Fibroblast of lung (primary cell): Measurements from ENCODE around the gene DNM1. TPM values are rescaled to one million over a fixed set of nuclear protein-coding genes. Genes with fewer than 3 reads are reported as not detected.

ENCODE experiments used
- DNase-seq, 2 donors: peaks; one replicate each; pipeline versions ENCODE4 v3.0.0 to v3.0.0-alpha.2; 2010; ENCODE audit warnings: low read depth in 2 of 2
- H2AFZ ChIP-seq: 2 replicates; pipeline ENCODE4 v1.5.1; 2012; ENCODE audit warnings: low read length, control low read depth, inconsistent platforms
- H3K27ac ChIP-seq: 2 replicates; pipeline ENCODE4 v1.5.1; 2011; ENCODE audit warnings: low read length, control low read depth; ENCODE audit not compliant: insufficient read depth
- H3K27me3 ChIP-seq: 2 replicates; pipeline ENCODE4 v1.5.1; 2011; ENCODE audit warnings: mild to moderate bottlenecking, low read length; ENCODE audit not compliant: control insufficient read depth, insufficient read depth
- H3K36me3 ChIP-seq: 2 replicates; pipeline ENCODE4 v1.5.1; 2011; ENCODE audit warnings: low read length; ENCODE audit not compliant: control insufficient read depth, insufficient read depth
- H3K4me1 ChIP-seq: 2 replicates; pipeline ENCODE4 v1.5.1; 2011; ENCODE audit warnings: low read length; ENCODE audit not compliant: control insufficient read depth, insufficient read depth; ENCODE audit errors: extremely low read depth
- H3K4me2 ChIP-seq: 2 replicates; pipeline ENCODE4 v1.5.1; 2011; ENCODE audit warnings: low read length, control low read depth; ENCODE audit not compliant: insufficient read depth; ENCODE audit errors: extremely low read depth
- H3K4me3 ChIP-seq, 4 experiments: fragments of 200-600 bp in 1 of 4; sonication (generic) in 1 of 4; replicated peaks in 1 of 4; 2 replicates each; pipeline ENCODE4 v1.5.1; 2011 to 2016; ENCODE audit warnings: low read length in 4 of 4, low read depth in 3 of 4, mild to moderate bottlenecking in 3 of 4, control low read depth in 2 of 4, inconsistent platforms in 1 of 4, mixed read lengths in 1 of 4; ENCODE audit not compliant: insufficient read depth in 1 of 4; ENCODE audit errors: control extremely low read depth in 1 of 4
- H3K79me2 ChIP-seq: 2 replicates; pipeline ENCODE4 v1.5.1; 2012; ENCODE audit warnings: mild to moderate bottlenecking, low read length, inconsistent platforms; ENCODE audit not compliant: control insufficient read depth, insufficient read depth
- H3K9ac ChIP-seq: 2 replicates; pipeline ENCODE4 v1.5.1; 2011; ENCODE audit warnings: mild to moderate bottlenecking, low read length, control low read depth; ENCODE audit not compliant: insufficient read depth
- H3K9me3 ChIP-seq: 2 replicates; pipeline ENCODE4 v1.5.1; 2012; ENCODE audit warnings: low read depth, low read length; ENCODE audit not compliant: control insufficient read depth, insufficient read depth
- H4K20me1 ChIP-seq: 2 replicates; pipeline ENCODE4 v1.5.1; 2011; ENCODE audit warnings: low read length; ENCODE audit not compliant: control insufficient read depth, insufficient read depth; ENCODE audit errors: extremely low read depth
- CTCF ChIP-seq, 2 donors: IDR thresholded peaks in 1 of 2; conservative IDR thresholded peaks in 1 of 2; 1 replicate in 1 of 2; 2 replicates in 1 of 2; pipeline ENCODE4 v1.5.1; 2011 to 2012; ENCODE audit warnings: low read length in 2 of 2, control low read depth in 1 of 2, inconsistent platforms in 1 of 2, low read depth in 1 of 2, mild to moderate bottlenecking in 1 of 2
- EZH2 ChIP-seq: IDR thresholded peaks from 2 replicates; pipeline ENCODE4 v1.5.1; 2012; ENCODE audit warnings: low read length, control low read depth, mild to moderate bottlenecking; ENCODE audit errors: missing control alignments
- polyA minus RNA-seq: library from RNA; depleted of rRNA, polyadenylated mRNA; stranded (reverse); fragments of >200 nt; gene quantifications from 2 replicates; pipeline ENCODE4 v1.2.3, GENCODE V29; 2011; ENCODE audit warnings: low replicate concordance
- polyA plus RNA-seq, 2 donors: library from polyadenylated mRNA; depleted of rRNA in 1 of 2; stranded (reverse) in 1 of 2; unstranded in 1 of 2; fragments of >200 nt; gene quantifications; 2 replicates each; pipeline ENCODE4 v1.2.1, GENCODE V29; 2011 to 2012; ENCODE audit warnings: missing spikeins in 1 of 2
- total RNA-seq: library from RNA; depleted of rRNA; stranded (reverse); fragments of >200 nt; gene quantifications from 2 replicates; pipeline ENCODE4 v1.2.1, GENCODE V29; 2014

DNM1 gene
- total RNA-seq (11.8 and 30.4 TPM in 2 replicates), polyA plus RNA-seq (3.7 and 11.6 TPM in 2 replicates), polyA minus RNA-seq (14.2 and 47.3 TPM in 2 replicates)
- 7.7 and 22.6 TPM in 2 replicates for polyA plus RNA-seq (2012)

GRCh38 chr9:128203024-128203706, at the start of gene DNM1:
DNM1 (plus strand) TSS chr9:128203379; CDS start chr9:128203471, 92 bp downstream.
- peak within 1 kb of the TSS; percentile 64 to 73 (median 68) for H3K4me3 ChIP-seq
- peak within 1 kb of the TSS; percentile 80 for H2AFZ ChIP-seq
- H3K9me3 ChIP-seq: no peaks in the 10 kb centered on the region
- peak; percentile 23 to 64 for TF ChIP-seq CTCF (conservative IDR thresholded peaks at IDR 0.05 in 1 of 2, IDR thresholded peaks at IDR 0.05 in 1 of 2; ENCODE audit: low read depth in 1 of 2, low read length in 2 of 2)
- no peak for TF ChIP-seq EZH2
- peak within 1 kb of the TSS; percentile 53 for H3K9ac ChIP-seq
- DNase-seq: peak; percentile 45 to 55
- no peaks in the 10 kb centered on the region for H3K36me3 ChIP-seq
- no peaks in the 10 kb centered on the region for H3K4me1 ChIP-seq
- H3K4me2 ChIP-seq: peak within 1 kb of the TSS; percentile 87
- no peaks in the 10 kb centered on the region for H3K79me2 ChIP-seq
- no peaks in the 10 kb centered on the region for H4K20me1 ChIP-seq
- no peak within 1 kb of the TSS for H3K27ac ChIP-seq
- no peaks in the 10 kb centered on the region for H3K27me3 ChIP-seq

- Histone ChIP-seq H3K27me3 (no peaks in the 10 kb centered on the region), H4K20me1 (no peaks in the 10 kb centered on the region), H3K36me3 (no peaks in the 10 kb centered on the region), H3K9me3 (no peaks in the 10 kb centered on the region), H3K79me2 (no peaks in the 10 kb centered on the region), H3K9ac (no peak overlapping the region), H2AFZ (no peak overlapping the region), H3K4me1 (no peaks in the 10 kb centered on the region), H3K27ac (no peak overlapping the region), H3K4me2 (no peak overlapping the region), H3K4me3 (no peak overlapping the region)
- TF ChIP-seq EZH2 (no peak), CTCF (conservative IDR thresholded peaks at IDR 0.05 in 1 of 2, IDR thresholded peaks at IDR 0.05 in 1 of 2; ENCODE audit: low read depth in 1 of 2, low read length in 2 of 2) (no peak)
- DNase-seq: no peak
These were observed 49.1 kb upstream of the DNM1 start for GRCh38 chr9:128153947-128154695.

GRCh38 chr9:128155736-128156500, 47.3 kb upstream of the DNM1 start:
- DNase-seq: no peak

More at GRCh38 chr9:128155736-128156500, 47.3 kb upstream of the DNM1 start:
- Histone ChIP-seq H3K27ac (no peak overlapping the region), H3K9ac (no peak overlapping the region), H3K4me1 (no peaks in the 10 kb centered on the region), H3K4me2 (no peak overlapping the region), H2AFZ (no peak overlapping the region), H3K79me2 (no peaks in the 10 kb centered on the region), H3K4me3 (no peak overlapping the region), H4K20me1 (no peaks in the 10 kb centered on the region), H3K36me3 (no peaks in the 10 kb centered on the region), H3K9me3 (no peaks in the 10 kb centered on the region), H3K27me3 (no peaks in the 10 kb centered on the region)
- TF ChIP-seq EZH2: no peak
- TF ChIP-seq CTCF (conservative IDR thresholded peaks at IDR 0.05 in 1 of 2, IDR thresholded peaks at IDR 0.05 in 1 of 2; ENCODE audit: low read depth in 1 of 2, low read length in 2 of 2): no peak
